SK-N-MC (cell line): ENCODE measurements around the gene CALY.
"Not testable (repeated sequence)": the region's sequence is repeated elsewhere in the genome, so short reads cannot be mapped to it uniquely, and the experiment has no call there.

Experiments
- DNase-seq: peaks from one replicate; pipeline ENCODE4 v3.0.0-alpha.2; 2011; ENCODE audit warnings: low read depth, low spot score
- H3K27ac ChIP-seq: fragments of 200-600 bp; sonication (generic); 2 replicates; pipeline ENCODE4 v1.5.1; 2016; ENCODE audit warnings: mixed run types
- H3K36me3 ChIP-seq: fragments of 200-600 bp; sonication (generic); 2 replicates; pipeline ENCODE4 v1.6.1; 2017; ENCODE audit warnings: antibody characterized with exemption, low read length, mixed read lengths; ENCODE audit not compliant: insufficient read depth
- H3K4me3 ChIP-seq: fragments of 200-600 bp; sonication (generic); 2 replicates; pipeline ENCODE4 v1.5.1; 2016
- H3K9ac ChIP-seq: fragments of 200-600 bp; sonication (generic); 2 replicates; pipeline ENCODE4 v1.8.0; 2017; ENCODE audit warnings: mixed run types, mixed read lengths; ENCODE audit not compliant: insufficient read length
- H3K9me3 ChIP-seq: fragments of 200-600 bp; sonication (generic); 2 replicates; pipeline ENCODE4 v1.6.1; 2017; ENCODE audit warnings: low read depth, mild to moderate bottlenecking, antibody characterized with exemption, low read length, moderate library complexity, mixed read lengths
- EZH2 ChIP-seq: fragments of 200-600 bp; sonication (generic); IDR thresholded peaks from one replicate; pipeline ENCODE4 v1.6.1; 2017; ENCODE audit warnings: antibody characterized with exemption
- FOXP2 ChIP-seq: optimal IDR thresholded peaks from 2 replicates; pipeline ENCODE3; 2011; ENCODE audit warnings: mild to moderate bottlenecking, moderate library complexity; ENCODE audit not compliant: insufficient read depth; ENCODE audit errors: extremely low read length, control extremely low read depth
- POLR2AphosphoS5 ChIP-seq: IDR thresholded peaks from 2 replicates; pipeline ENCODE4 v1.6.1; 2012; ENCODE audit warnings: mild to moderate bottlenecking, low read depth, low read length, borderline replicate concordance

CALY gene

DNA sequence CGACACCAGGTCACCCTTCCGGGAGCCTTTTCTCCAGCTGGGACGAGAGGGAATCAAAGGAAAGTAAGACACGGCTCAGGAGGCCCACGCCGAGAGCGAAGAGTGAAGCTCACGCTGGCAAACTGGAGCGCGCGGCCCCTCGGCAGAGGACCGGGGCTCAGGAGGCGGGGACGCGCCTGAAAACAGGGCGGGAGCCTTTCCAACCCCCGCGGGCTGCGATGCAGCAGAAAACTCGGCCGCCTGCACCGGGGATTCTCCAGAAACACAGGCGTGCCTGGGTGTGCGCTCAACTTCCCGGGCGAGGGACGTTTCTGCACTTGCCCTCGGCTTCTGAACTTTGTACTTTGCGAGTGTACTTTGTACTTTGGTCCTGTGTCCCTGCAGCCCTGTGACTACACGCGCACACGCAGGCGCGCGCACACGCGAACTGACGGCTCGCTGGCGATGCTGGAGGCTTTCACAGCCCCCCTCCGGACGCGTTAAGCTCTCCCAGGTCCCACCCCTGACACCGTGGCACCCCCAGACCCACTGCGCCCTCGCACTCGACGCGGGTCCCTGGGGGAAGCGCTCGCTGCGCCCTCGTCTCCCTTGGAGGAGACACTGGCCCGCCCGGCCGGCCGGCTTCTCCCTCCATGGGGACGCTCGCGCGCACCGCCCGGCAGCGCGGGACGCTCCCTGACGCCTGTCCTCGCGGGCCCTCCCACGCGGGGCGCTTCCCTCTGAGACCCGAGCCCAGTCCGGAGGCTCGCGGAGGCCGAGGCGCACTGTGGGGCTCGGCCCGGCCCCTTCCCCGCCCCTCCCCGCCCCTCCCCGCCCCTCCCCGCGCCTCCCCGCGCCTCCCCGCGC, 41.8 kb upstream of the CALY start:
- peak overlapping the region; percentile 79 for H3K4me3 ChIP-seq
- no peaks in the 10 kb centered on the region for H3K36me3 ChIP-seq
- no peak for DNase-seq
- H3K9me3 ChIP-seq: no peaks in the 10 kb centered on the region
- H3K27ac ChIP-seq: no peak overlapping the region
- no peak for TF ChIP-seq EZH2
- no peak for TF ChIP-seq FOXP2
- peak; percentile 20; the same call in 1 of the 2 replicates for TF ChIP-seq POLR2AphosphoS5
- no peak overlapping the region for H3K9ac ChIP-seq

DNA sequence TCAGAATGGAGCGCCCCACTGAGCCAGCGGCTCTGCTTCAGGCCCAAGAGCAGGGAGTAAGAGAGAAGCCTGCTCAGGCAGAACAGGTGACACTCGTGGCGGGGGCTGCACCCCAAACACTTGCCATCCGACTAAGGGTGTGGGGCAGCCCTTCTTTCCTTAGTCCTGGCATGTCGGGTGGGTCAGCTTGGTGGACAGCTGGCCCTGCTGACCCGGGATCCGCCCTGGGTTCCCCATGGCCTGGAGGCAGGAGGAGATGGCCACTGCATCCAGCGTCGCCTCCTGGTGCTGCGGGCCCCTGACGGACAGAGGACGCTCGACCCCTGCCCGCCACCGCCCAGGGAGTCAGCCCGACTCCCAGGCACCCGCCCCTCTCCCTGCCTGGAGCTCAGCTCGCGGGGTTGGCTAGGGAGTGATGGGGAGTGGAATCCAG, 41.1 kb upstream of the CALY start:
- Histone ChIP-seq H3K9ac (no peak overlapping the region), H3K4me3 (peak overlapping the region; percentile 79), H3K9me3 (no peaks in the 10 kb centered on the region), H3K36me3 (no peaks in the 10 kb centered on the region), H3K27ac (no peak overlapping the region)
- no peak for DNase-seq
- TF ChIP-seq EZH2 (no peak), FOXP2 (no peak), POLR2AphosphoS5 (no peak)

DNA sequence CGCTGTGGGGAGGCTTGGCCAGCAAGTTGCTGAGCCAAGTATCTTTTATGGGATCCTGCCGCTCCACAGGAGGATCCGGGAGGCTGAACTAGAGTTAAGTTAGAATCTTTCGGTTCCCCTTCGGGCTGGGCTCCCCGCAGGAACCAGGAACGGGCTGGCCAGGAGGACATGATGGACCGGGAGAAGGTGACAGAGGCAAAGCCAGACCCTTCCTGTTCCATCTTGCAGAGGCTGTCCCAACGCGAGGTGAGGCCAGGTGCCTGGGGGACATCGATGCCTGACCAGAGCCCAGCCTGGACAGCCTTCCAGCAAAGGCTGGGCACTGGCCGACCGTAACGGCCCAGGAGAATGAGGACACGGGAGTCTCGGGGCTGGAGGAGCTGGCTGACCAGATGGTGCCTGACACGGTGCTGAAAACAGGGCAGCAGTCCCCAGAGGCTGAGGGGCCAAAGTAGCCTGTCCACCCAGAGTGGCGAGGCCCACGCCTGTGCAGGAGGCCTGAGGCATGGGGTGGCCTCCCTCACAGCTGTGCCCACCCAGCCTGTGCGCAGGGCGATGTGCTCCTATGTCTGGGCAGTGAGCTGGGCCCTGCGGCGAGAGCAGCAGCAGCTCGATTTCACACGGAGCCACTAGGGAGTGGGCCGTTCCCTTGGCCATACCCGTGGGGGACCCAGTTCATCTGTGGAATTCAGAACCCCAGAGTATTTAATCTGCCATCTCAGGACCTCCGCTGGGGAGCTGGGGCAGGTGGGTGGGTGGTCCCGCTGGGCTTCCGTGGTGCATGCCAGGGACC, 40.5 kb upstream of the CALY start:
- Histone ChIP-seq H3K9ac (no peak overlapping the region), H3K27ac (no peak overlapping the region), H3K9me3 (no peaks in the 10 kb centered on the region), H3K36me3 (no peaks in the 10 kb centered on the region), H3K4me3 (no peak overlapping the region)
- DNase-seq: no peak
- TF ChIP-seq POLR2AphosphoS5 (no peak), EZH2 (no peak), FOXP2 (no peak)

DNA sequence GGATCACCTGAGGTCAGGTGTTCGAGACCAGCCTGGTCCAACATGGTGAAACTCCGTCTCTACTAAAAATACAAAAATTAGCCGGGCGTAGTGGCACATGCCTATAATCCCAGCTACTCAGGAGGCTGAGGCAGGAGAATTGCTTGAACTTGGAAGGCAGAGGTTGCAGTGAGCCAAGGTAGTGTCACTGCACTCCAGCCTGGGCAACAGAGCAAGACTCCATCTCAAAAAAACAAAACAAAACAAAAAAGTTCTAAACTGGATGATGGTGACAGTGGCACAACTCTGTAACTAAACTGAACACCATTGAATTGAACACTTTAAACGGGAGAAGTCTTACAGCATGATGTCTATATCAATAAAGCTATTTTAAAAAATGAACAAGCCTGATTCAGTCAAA, 39.5 kb upstream of the CALY start:
- H3K9me3 ChIP-seq, H3K4me3 ChIP-seq, DNase-seq, H3K36me3 ChIP-seq, H3K27ac ChIP-seq, H3K9ac ChIP-seq: not testable (repeated sequence)

DNA sequence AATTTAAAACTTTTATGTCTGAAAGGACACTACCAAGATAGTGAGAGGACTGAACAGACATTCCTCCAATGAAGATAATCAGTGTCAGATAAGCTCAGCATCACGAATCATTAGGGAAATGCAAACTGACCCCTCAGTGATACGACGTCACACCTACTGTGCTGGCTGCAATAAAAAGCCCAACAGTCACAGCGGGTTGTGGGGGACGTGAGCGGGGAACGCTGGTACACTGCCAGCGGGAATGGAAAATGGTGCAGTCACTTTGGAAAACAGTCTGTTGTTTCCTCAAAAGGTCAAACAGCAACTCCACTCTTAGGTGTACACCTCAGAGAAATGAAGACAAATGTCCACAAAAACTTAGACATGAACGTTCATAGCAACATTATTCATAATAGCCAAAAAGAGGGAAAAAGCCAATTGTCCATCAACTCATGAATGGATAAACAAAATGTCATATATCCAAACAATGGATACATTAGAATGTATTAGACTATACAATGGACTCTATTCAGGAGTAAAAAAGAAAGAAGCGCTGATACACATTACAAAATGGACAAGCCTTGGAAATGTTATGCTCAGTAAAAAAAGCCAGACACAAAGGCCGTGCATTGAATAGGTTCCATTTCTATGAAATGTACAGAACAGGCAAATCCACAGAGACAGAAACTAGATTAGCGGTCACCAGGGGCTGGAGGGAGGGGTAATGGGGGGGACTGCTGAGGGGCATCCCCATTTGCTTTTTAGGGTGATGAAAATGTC, 38.8 kb upstream of the CALY start:
- TF ChIP-seq EZH2 (no peak), FOXP2 (no peak), POLR2AphosphoS5 (no peak)
- no peak for DNase-seq
- H3K4me3 ChIP-seq: no peak overlapping the region
- no peaks in the 10 kb centered on the region for H3K36me3 ChIP-seq
- H3K27ac ChIP-seq: no peak overlapping the region
- no peak overlapping the region for H3K9ac ChIP-seq
- H3K9me3 ChIP-seq: no peaks in the 10 kb centered on the region

DNA sequence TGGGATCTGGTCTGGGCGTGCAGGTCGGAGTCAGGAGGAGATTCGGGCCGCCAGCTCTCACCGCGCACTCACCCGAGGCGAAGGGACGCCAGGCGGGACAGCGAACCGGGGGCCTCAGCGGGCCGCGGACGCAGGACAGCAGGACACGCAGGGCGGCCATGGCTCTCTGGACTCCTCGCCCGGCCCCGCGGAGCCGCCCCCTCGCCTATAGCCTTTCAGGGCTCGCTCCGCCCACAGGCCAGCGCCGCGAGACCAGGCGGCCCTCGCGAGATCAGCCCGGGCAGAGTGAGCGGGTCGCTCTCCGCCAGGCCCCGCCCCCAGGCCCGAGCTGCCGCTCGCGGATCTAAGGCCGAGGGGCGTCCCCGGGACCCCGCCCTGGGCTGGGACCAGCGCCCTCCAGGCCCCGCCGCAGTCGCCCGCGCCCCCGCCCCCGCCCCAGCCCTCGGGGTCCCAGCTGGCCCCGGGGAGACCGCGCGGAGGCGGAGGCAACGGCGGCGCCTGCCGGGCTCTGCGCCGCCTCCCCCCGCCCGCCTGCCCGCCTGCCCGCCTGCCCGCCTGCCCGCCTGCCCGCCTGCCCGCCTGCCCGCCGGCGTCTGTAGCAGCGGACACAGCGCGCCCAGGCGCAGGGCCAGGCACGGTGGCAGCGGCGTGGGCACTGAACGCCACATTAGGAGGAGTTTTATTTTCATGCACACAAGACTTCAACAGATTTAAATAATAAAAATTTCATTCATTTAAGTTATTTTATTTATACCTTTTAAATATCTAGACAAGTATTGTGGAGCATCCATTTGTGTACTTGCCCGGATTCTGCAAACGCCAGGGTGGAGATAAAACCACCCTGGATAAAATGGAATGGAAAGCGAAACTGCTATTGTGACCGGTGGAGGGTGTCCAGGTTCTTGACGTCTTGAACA, 36.7 kb upstream of the CALY start, which contains the start of gene ECHS1:
TSS of gene ECHS1 (minus strand) at position 181 of the 917 bp plus-strand sequence. CDS start at position 160, 21 bp downstream.
- DNase-seq: no peak
- no peaks in the 10 kb centered on the region for H3K9me3 ChIP-seq
- H3K4me3 ChIP-seq: peak within 1 kb of the TSS; percentile 74
- H3K36me3 ChIP-seq: no peaks in the 10 kb centered on the region; the same call in 1 of the 2 replicates
- H3K27ac ChIP-seq: no peak within 1 kb of the TSS
- peak within 1 kb of the TSS; percentile 63 for H3K9ac ChIP-seq
- no peak for TF ChIP-seq EZH2
- peak; percentile 74; the same call in 1 of the 2 replicates for TF ChIP-seq POLR2AphosphoS5
- TF ChIP-seq FOXP2: no peak

DNA sequence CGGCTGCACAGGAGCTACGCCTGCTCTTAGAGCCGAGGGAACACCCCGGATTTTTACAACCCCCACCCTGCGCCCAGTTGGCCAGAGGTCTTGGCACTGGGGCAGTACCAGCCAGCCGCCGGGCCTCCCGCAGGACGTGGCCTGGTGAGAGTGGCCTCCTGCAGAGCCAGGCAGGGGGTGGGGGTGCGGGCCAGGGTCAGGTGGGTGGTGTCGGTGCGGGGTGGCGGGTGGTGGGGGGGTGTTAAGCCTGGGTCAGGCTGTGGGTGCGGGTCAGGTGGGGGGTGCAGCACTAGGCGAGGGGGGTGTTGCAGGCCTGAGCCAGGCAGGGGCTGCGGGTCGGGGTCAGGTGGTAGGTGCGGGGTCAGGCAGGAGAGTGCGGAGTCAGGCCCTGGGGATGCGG, 35.8 kb upstream of the CALY start:
- DNase-seq: no peak
- H3K27ac ChIP-seq: no peak overlapping the region
- H3K9ac ChIP-seq: no peak overlapping the region
- no peak for TF ChIP-seq EZH2
- TF ChIP-seq FOXP2: no peak
- no peak for TF ChIP-seq POLR2AphosphoS5
- no peak overlapping the region for H3K4me3 ChIP-seq
- H3K36me3 ChIP-seq: no peaks in the 10 kb centered on the region; the same call in 1 of the 2 replicates
- no peaks in the 10 kb centered on the region for H3K9me3 ChIP-seq
